HEK293 (cell line): ENCODE data around the gene RAPGEF5.

Experiments
- KLF7 ChIP-seq: fragments of 450-650 bp; formaldehyde crosslinking; IDR thresholded peaks from 2 replicates; pipeline ENCODE4 v1.5.1; 2016; ENCODE audit warnings: missing biosample characterization, missing genetic modification characterization, borderline replicate concordance
- TCF7L2 ChIP-seq: IDR thresholded peaks from 2 replicates; pipeline ENCODE4 v1.6.1; 2011; ENCODE audit warnings: low read depth, mild to moderate bottlenecking, inconsistent platforms, low read length, moderate library complexity, borderline replicate concordance
- ZNF121 ChIP-seq: fragments of 450-650 bp; formaldehyde crosslinking; IDR thresholded peaks from 2 replicates; pipeline ENCODE4 v1.5.1; 2016; ENCODE audit warnings: missing biosample characterization, missing genetic modification characterization
- ZNF132 ChIP-seq: fragments of 450-650 bp; formaldehyde crosslinking; IDR thresholded peaks from 2 replicates; pipeline ENCODE4 v1.5.1; 2017; ENCODE audit warnings: missing biosample characterization, missing genetic modification characterization, borderline replicate concordance
- ZNF223 ChIP-seq: fragments of 450-650 bp; formaldehyde crosslinking; IDR thresholded peaks from 2 replicates; pipeline ENCODE4 v1.5.1; 2016; ENCODE audit warnings: missing biosample characterization, missing genetic modification characterization
- ZNF274 ChIP-seq, 2 experiments: fragments of 200-500 bp in 1 of 2; fragments of 450-650 bp in 1 of 2; sonication (Bioruptor generic) in 1 of 2; formaldehyde crosslinking in 1 of 2; IDR thresholded peaks; 2 replicates each; pipeline versions ENCODE4 v1.5.1 to v1.6.1; 2014 to 2016; ENCODE audit warnings: borderline replicate concordance in 1 of 2, inconsistent platforms in 1 of 2, low read length in 1 of 2, missing biosample characterization in 1 of 2, missing genetic modification characterization in 1 of 2
- ZNF354C ChIP-seq: fragments of 450-650 bp; formaldehyde crosslinking; IDR thresholded peaks from 2 replicates; pipeline ENCODE4 v1.5.1; 2016; ENCODE audit warnings: missing biosample characterization, missing genetic modification characterization, low read depth, borderline replicate concordance
- ZNF529 ChIP-seq: fragments of 450-650 bp; formaldehyde crosslinking; IDR thresholded peaks from 2 replicates; pipeline ENCODE4 v1.5.1; 2017; ENCODE audit warnings: missing genetic modification characterization, missing biosample characterization; ENCODE audit not compliant: insufficient replicate concordance
- ZNF558 ChIP-seq: fragments of 450-650 bp; formaldehyde crosslinking; IDR thresholded peaks from 2 replicates; pipeline ENCODE4 v1.5.1; 2016; ENCODE audit warnings: missing biosample characterization, missing genetic modification characterization
- TF ChIP-seq, protein P1 (sequence below): fragments of 450-650 bp; formaldehyde crosslinking; IDR thresholded peaks from 2 replicates; pipeline ENCODE4 v1.5.1; 2016; ENCODE audit warnings: missing biosample characterization, missing genetic modification characterization
- TF ChIP-seq, protein P2 (sequence below): IDR thresholded peaks from 2 replicates; pipeline ENCODE4 v1.6.1; 2011; ENCODE audit warnings: mild to moderate bottlenecking, low read depth, low read length, borderline replicate concordance
- TF ChIP-seq, protein P3 (sequence below): fragments of 450-650 bp; IDR thresholded peaks from 2 replicates; pipeline ENCODE4 v1.5.1; 2018; ENCODE audit warnings: missing biosample characterization, mild to moderate bottlenecking, missing genetic modification characterization

DNA sequence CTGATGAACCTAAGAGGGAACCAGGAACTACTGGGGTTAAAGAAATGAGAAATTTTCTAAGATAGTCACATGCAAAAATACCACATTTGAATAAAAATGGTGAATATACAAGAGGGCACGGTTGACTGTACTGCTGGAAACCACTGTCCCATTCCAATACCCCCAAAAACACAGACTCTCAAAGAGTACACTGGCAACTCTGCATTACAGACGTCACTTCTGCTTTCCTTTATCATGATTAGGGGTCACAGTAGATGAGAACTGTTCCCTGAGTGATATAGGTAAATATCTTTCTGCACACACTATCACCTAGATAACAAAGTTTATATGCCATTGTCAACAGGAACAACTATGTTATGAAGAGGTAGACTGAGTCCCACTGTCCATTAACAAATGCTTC is 69.5 kb downstream of the RAPGEF5 start:
- TF ChIP-seq ZNF354C (no peak), ZNF529 (tag by site-specific recombination) (no peak), ZNF223 (tag by site-specific recombination) (no peak), ZNF274 (IDR thresholded peaks at IDR 0.05; ENCODE audit: low read length) (no peak), ZNF274 (tag by site-specific recombination; IDR thresholded peaks at IDR 0.05; ENCODE audit: borderline replicate concordance) (no peak), TCF7L2 (no peak), ZNF121 (tag by site-specific recombination) (no peak), ZNF558 (tag by site-specific recombination) (no peak), ZNF132 (tag by site-specific recombination) (no peak), KLF7 (tag by site-specific recombination) (no peak)
- TF ChIP-seq, protein P1, sequence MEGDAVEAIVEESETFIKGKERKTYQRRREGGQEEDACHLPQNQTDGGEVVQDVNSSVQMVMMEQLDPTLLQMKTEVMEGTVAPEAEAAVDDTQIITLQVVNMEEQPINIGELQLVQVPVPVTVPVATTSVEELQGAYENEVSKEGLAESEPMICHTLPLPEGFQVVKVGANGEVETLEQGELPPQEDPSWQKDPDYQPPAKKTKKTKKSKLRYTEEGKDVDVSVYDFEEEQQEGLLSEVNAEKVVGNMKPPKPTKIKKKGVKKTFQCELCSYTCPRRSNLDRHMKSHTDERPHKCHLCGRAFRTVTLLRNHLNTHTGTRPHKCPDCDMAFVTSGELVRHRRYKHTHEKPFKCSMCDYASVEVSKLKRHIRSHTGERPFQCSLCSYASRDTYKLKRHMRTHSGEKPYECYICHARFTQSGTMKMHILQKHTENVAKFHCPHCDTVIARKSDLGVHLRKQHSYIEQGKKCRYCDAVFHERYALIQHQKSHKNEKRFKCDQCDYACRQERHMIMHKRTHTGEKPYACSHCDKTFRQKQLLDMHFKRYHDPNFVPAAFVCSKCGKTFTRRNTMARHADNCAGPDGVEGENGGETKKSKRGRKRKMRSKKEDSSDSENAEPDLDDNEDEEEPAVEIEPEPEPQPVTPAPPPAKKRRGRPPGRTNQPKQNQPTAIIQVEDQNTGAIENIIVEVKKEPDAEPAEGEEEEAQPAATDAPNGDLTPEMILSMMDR (tag by site-specific recombination): no peak
- TF ChIP-seq, protein P2, sequence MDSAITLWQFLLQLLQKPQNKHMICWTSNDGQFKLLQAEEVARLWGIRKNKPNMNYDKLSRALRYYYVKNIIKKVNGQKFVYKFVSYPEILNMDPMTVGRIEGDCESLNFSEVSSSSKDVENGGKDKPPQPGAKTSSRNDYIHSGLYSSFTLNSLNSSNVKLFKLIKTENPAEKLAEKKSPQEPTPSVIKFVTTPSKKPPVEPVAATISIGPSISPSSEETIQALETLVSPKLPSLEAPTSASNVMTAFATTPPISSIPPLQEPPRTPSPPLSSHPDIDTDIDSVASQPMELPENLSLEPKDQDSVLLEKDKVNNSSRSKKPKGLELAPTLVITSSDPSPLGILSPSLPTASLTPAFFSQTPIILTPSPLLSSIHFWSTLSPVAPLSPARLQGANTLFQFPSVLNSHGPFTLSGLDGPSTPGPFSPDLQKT: no peak
- TF ChIP-seq, protein P3, sequence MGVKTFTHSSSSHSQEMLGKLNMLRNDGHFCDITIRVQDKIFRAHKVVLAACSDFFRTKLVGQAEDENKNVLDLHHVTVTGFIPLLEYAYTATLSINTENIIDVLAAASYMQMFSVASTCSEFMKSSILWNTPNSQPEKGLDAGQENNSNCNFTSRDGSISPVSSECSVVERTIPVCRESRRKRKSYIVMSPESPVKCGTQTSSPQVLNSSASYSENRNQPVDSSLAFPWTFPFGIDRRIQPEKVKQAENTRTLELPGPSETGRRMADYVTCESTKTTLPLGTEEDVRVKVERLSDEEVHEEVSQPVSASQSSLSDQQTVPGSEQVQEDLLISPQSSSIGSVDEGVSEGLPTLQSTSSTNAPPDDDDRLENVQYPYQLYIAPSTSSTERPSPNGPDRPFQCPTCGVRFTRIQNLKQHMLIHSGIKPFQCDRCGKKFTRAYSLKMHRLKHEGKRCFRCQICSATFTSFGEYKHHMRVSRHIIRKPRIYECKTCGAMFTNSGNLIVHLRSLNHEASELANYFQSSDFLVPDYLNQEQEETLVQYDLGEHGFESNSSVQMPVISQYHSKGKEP (tag by site-specific recombination): no peak
